Loucy (cell line): ENCODE data around the gene CD300A.

Source experiments
- CTCF ChIP-seq: fragments of 200-600 bp; sonication (generic); conservative IDR thresholded peaks from 2 replicates; pipeline ENCODE4 v1.5.1; 2014; ENCODE audit warnings: mild to moderate bottlenecking, antibody characterized with exemption, low read length
- EZH2phosphoT487 ChIP-seq: fragments of 200-600 bp; IDR thresholded peaks from 2 replicates; pipeline ENCODE4 v1.6.1; 2018; ENCODE audit warnings: antibody characterized with exemption, mild to moderate bottlenecking, moderate library complexity, borderline replicate concordance

GRCh38 chr17:74426551-74427047 lies 39.8 kb upstream of the CD300A start:
- TF ChIP-seq CTCF (no peak), EZH2phosphoT487 (no peak)
